Measurements from ENCODE around the gene TMSB4X. TPM values are rescaled to one million over a fixed set of nuclear protein-coding genes. Genes with fewer than 3 reads are reported as not detected.

Gene TMSB4X
- total and polyA plus RNA-seq, 2 of the 8 experiments (the other 6 are each of a cell fraction or from before 2014, with no cell fraction given), result 2,063 to 2,112 TPM

GRCh38 chrX:12970691-12971202, 4.2 kb upstream of the TMSB4X start:
- Histone ChIP-seq H2AK5ac (ENCODE audit: low read depth, low read length) (no peak overlapping the region), H4K91ac (replicated peaks; ENCODE audit: insufficient read length, low read length) (no peak overlapping the region), H4K20me1 (replicated peaks in 1 of 2; ENCODE audit: control insufficient read depth in 1 of 2, insufficient read depth in 2 of 2, low read length in 2 of 2) (no peaks in the 10 kb centered on the region), H2BK12ac (ENCODE audit: low read depth, low read length) (no peak overlapping the region; the same call in 1 of the 2 replicates), H3K56ac (replicated peaks; ENCODE audit: insufficient read length, low read depth, low read length) (no peak overlapping the region), H3K18ac (ENCODE audit: extremely low read depth, low read length) (no peak overlapping the region; the same call in 1 of the 2 replicates), H3K23me2 (ENCODE audit: low read depth, low read length) (no peaks in the 10 kb centered on the region), H3K4me1 (replicated peaks in 1 of 4; ENCODE audit: control insufficient read depth in 3 of 4, insufficient read depth in 4 of 4, low read length in 3 of 4) (peaks cover 0 to 3% (median 1%) of the 10 kb centered on the region in 4 experiments; a peak in 4 of 7 replicates), H3K9me3 (ENCODE audit: insufficient read depth in 2 of 2, low read depth in 1 of 2, low read length in 1 of 2) (no peaks in the 10 kb centered on the region), H3K4ac (replicated peaks; ENCODE audit: insufficient read length, low read depth, low read length) (no peak overlapping the region), H3K9ac (replicated peaks in 1 of 4; ENCODE audit: extremely low read depth in 1 of 4, low read depth in 3 of 4, low read length in 3 of 4) (no peak overlapping the region), H2BK5ac (ENCODE audit: low read depth, low read length) (no peak overlapping the region), H3K23ac (ENCODE audit: insufficient read length) (no peak overlapping the region), H4K5ac (ENCODE audit: insufficient read length, low read depth, low read length) (no peak overlapping the region), H3K14ac (ENCODE audit: insufficient read length) (no peak overlapping the region), H3K4me3 (ENCODE audit: extremely low read depth in 1 of 4, insufficient read depth in 2 of 4, low read depth in 3 of 4, low read length in 4 of 4) (no peak overlapping the region), H2AFZ (ENCODE audit: low read length) (0 out of 2 replicates have a peak overlapping the region, but pooled peaks have one; percentile 5), H2BK120ac (replicated peaks; ENCODE audit: low read depth, low read length) (no peak overlapping the region), H3K79me1 (ENCODE audit: low read depth, low read length) (no peaks in the 10 kb centered on the region), H2BK20ac (ENCODE audit: low read length) (no peak overlapping the region), H3K79me2 (ENCODE audit: control insufficient read depth in 1 of 2, insufficient read depth in 2 of 2, low read length in 2 of 2) (peaks cover 0 to 17% of the 10 kb centered on the region in 2 experiments; a peak in 3 of 4 replicates), H3K4me2 (ENCODE audit: insufficient read depth in 1 of 2, low read depth in 2 of 2, low read length in 2 of 2) (no peak overlapping the region; a peak in 1 of 4 replicates), H3K36me3 (ENCODE audit: control insufficient read depth in 2 of 4, insufficient read depth in 4 of 4, low read length in 3 of 4) (peaks cover 0 to 4% (median 2%) of the 10 kb centered on the region in 4 experiments; a peak in 2 of 8 replicates), H4K8ac (ENCODE audit: extremely low read depth, insufficient read depth, low read length) (no peak overlapping the region), H3K27ac (ENCODE audit: low read depth, low read length) (no peak overlapping the region; the same call in 1 of the 2 replicates), H2BK15ac (ENCODE audit: low read length) (no peak overlapping the region), H3K27me3 (replicated peaks in 1 of 4; ENCODE audit: control insufficient read depth in 3 of 4, extremely low read depth in 1 of 4, insufficient read depth in 3 of 4, low read length in 3 of 4) (no peaks in the 10 kb centered on the region)
- peak; percentile 82 for FAIRE-seq
- ChIA-PET CTCF (ENCODE audit: partially characterized antibody) (interaction anchor here (0.9 to 2.9 kb wide), 4 partner anchors 15 to 232 kb away, joined by 3 to 9 read pairs (median 3); no protein-coding TSS in a partner anchor), POLR2A (ENCODE audit: partially characterized antibody) (no interaction called here)
- WGBS, 2 experiments (ENCODE audit: extremely low coverage in 1 of 2, insufficient coverage in 1 of 2, insufficient read length in 1 of 2, insufficient replicate concordance in 2 of 2, low coverage in 1 of 2, low lambda C conversion rate in 2 of 2, missing lambda C conversion rate in 1 of 2), result 36% methylated on average over 10 of the region's 11 CpGs; no CpG with 5 or more reads in 1 of the 2 experiments
- no peak for DNase-seq (ENCODE audit: low read depth in 1 of 2, low spot score in 2 of 2)
- no peak for TF ChIP-seq SIN3A (conservative IDR thresholded peaks at IDR 0.05 in 1 of 2, IDR thresholded peaks at IDR 0.05 in 1 of 2; ENCODE audit: low read depth in 1 of 2, low read length in 2 of 2)
- TF ChIP-seq RFX5 (IDR thresholded peaks at IDR 0.05; ENCODE audit: borderline replicate concordance, low read depth, low read length), result no peak
- no peak for TF ChIP-seq BRCA1 (IDR thresholded peaks at IDR 0.05; ENCODE audit: low read depth, low read length)
- no peak for TF ChIP-seq EZH2 (IDR thresholded peaks at IDR 0.05; ENCODE audit: low read depth, low read length, severe bottlenecking)
- TF ChIP-seq GABPA (IDR thresholded peaks at IDR 0.05; ENCODE audit: borderline replicate concordance, insufficient read depth, low read length), result no peak
- TF ChIP-seq YY1 (IDR thresholded peaks at IDR 0.05; ENCODE audit: low read depth, low read length), result no peak
- TF ChIP-seq TCF12 (IDR thresholded peaks at IDR 0.05; ENCODE audit: low read depth, low read length), result no peak
- TF ChIP-seq KDM1A (IDR thresholded peaks at IDR 0.05; ENCODE audit: borderline replicate concordance, low read length), result no peak
- TF ChIP-seq SAP30 (IDR thresholded peaks at IDR 0.05; ENCODE audit: insufficient read depth, insufficient replicate concordance, low read length), result no peak
- TF ChIP-seq TAF7 (optimal IDR thresholded peaks at IDR 0.05; ENCODE audit: borderline replicate concordance, low read depth, low read length), result peak; percentile 20
- TF ChIP-seq POLR2A (IDR thresholded peaks at IDR 0.05; ENCODE audit: control extremely low read depth in 1 of 2, low read depth in 2 of 2, low read length in 2 of 2), result no peak
- no peak for TF ChIP-seq SIX5 (IDR thresholded peaks at IDR 0.05; ENCODE audit: low read depth, low read length)
- TF ChIP-seq TAF1 (IDR thresholded peaks at IDR 0.05; ENCODE audit: low read depth, low read length), result no peak

All from H1 (cell line).